GM21381 (cell line): ENCODE measurements around the gene FBXL5.

Experiments
- ATAC-seq: cut with Tn5 transposase; IDR thresholded peaks from one replicate; pipeline ENCODE4 v1.9.1; 2021; ENCODE audit warnings: mild to moderate bottlenecking, moderate library complexity; ENCODE audit not compliant: unreplicated experiment

Gene FBXL5

DNA sequence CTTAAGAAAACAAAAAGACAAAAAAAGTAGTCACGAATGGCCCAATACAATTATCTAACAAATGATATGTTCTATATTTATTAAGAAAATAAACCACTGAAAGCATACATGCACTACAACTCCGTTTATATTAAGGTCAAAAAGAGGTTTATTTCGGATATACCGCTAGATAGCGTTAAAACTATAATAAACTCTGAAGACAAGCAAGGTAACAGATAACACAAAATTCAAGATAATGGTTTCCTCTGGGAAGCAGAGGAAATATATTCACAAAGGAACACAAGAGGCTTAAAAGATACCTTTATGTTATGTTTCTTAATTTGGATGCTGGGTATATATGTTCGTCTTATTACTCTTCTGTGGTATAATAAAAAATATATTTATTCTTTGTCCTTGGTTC is 21.7 kb upstream of the FBXL5 start:
- no peak for ATAC-seq

DNA sequence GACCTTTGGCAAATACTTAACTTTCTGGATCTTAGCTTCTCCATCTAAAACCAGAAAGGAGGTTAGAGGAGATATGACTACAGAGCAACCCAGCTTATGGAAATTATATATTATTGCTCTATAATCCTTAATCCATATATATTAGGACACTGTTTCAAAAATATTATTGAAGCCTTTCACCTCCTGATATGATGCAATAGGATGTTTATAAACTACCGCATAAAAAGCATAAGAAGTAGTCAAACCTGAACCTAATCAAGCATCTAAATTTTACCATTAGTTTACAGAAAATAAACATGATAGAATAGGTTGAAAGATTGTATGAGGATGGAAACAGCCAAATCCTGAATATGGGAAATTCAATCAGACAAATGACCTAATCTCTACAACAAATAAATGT is 20.9 kb upstream of the FBXL5 start:
- ATAC-seq = no peak

GRCh38 chr4:15675356-15675755 is 20.2 kb upstream of the FBXL5 start:
- ATAC-seq = no peak

GRCh38 chr4:15674926-15675325 is 19.8 kb upstream of the FBXL5 start:
- no peak for ATAC-seq

DNA sequence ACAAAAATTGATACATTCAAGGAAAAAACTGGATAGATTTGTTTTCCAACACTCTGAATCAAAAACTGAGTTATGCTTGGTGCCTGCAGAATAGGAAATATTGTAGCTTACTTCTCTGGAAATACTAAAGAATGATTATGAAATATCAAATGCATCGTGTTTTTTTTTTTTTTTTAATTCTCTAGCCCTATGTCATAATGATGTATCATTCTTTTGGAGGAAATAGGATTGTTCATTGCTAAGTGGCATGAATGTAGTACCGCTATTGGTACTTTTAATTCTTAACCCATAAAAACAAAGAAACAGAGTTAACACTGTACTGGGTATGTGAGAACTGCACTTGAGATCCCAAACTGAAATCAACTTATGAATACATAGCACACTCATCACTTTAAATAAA is 18.9 kb upstream of the FBXL5 start:
- no peak for ATAC-seq

DNA sequence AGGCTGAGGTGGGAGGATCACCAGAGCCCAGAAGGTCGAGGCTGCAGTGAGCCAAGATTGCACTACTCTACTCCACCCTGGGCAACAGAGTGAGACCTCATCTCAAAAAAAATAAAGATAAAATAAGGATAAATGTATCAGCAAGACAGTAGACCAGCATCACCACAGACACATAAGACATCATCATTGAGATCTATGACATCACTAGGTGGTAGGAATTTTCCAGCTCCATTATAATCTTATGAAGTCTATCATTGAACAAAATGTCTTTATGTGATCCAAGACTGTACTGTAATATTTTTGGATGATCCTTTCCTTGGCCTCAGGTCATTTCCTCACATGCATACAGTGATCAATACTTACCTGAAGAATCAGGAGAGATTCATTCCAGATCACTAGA is 18.2 kb upstream of the FBXL5 start:
- ATAC-seq = no peak

DNA sequence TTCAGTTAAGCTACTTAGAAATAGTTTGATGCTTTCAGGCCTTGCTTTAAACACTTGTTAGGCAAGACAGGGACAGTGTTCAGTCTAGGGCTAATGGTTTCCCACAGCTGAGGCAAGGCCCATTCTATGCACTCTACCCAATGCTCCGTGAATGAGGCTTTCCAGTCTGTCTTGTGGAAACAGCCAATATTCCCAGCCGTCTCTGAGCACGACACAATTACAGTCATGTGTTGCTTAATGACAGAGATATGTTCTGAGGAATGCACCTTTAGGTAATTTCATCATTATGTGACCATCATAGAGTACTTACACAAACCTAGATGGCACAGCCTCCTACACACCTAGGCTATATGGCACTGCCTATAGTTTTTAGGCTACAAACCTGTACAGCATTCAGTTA is 16.9 kb upstream of the FBXL5 start:
- ATAC-seq = no peak

GRCh38 chr4:15670576-15670975 is 15.4 kb upstream of the FBXL5 start:
- no peak for ATAC-seq

- ATAC-seq = no peak
These were observed 13.6 kb upstream of the FBXL5 start for GRCh38 chr4:15668566-15669435.

- ATAC-seq = no peak
These were observed 11.8 kb upstream of the FBXL5 start for GRCh38 chr4:15667006-15667405.

- no peak for ATAC-seq
These were observed 10.7 kb upstream of the FBXL5 start for GRCh38 chr4:15665753-15666365.

- ATAC-seq = no peak
These were observed 4.8 kb upstream of the FBXL5 start for GRCh38 chr4:15659768-15660570.

DNA sequence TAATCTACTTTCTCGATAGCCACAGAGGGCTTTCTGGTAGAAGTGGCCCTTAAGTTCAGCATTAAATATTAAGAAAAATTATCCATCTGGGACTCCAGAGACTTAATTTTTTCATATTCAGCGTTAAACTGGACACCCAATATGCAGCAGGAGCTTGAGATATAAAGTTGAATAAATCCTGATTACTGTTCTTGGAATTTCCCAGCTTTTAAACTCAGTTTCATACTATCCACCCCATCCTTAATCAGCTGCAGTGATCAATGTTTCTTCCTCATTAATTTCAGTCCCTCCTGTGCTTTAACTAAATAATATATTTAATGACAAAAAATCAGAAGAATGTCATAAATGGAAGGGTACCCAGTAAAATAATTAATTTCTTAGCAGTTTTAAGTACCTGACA is 3.6 kb upstream of the FBXL5 start:
- no peak for ATAC-seq

GRCh38 chr4:15658136-15658770 is 3.1 kb upstream of the FBXL5 start:
- ATAC-seq = no peak

GRCh38 chr4:15657366-15657765 is 2.2 kb upstream of the FBXL5 start:
- no peak for ATAC-seq

DNA sequence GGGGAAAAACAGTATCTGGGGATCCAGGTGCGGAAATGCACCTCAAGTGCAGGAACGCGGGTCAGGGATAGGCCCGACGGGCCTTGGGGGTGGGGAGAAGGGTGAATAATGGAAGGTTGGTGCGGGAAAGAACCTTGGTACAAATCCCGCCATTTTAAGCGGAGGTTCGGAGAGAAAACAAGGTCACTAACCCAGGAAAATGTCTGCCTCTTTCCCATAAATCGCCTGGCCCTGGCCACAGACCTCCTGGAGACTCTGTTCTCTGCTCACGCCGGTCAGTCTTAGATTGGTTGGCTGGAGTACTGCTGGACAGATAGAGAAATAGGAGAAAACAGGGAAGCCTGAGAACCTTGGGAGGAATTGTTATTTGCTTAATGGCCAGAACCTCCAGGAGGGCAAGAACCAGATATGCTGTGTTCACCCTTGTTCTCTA is 897 bp upstream of the FBXL5 start:
- ATAC-seq = no peak

GRCh38 chr4:15654593-15655222 is 449 bp downstream of the FBXL5 start:
- ATAC-seq = peak; percentile 43

DNA sequence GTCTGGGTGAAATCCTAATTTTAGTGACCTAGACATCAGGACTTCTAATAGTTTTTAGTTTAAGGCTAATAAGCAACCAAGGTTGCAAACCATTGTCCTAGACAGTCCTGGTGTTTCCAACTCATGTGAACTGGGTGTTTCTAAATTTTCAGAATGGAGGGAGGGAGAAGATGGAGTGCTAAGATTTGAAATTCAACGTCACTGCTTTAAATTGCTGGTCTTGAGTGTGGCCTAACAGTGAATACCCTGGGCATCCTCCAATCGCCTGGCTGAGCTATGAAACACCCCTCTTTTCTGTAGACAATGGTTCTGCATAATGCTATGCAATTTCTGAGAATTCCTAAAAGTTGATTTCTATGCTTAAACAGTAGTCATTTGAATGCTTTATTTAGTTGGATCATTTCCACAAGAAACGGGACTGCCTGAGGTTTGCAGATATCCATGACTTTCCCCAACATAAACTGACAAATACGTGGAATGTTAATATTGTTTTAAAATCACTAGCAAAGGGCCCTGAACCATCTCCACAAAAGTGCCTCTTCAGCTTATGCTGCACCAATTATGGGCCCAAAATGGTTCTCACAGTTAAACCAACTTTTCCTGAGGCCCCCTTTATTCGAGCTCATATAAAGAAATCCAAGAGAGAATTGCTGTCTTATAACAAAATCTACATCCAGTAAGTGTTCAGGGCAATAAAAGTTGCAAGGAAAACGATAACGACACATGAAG is 1.1 kb downstream of the FBXL5 start:
- ATAC-seq = peak; percentile 12

DNA sequence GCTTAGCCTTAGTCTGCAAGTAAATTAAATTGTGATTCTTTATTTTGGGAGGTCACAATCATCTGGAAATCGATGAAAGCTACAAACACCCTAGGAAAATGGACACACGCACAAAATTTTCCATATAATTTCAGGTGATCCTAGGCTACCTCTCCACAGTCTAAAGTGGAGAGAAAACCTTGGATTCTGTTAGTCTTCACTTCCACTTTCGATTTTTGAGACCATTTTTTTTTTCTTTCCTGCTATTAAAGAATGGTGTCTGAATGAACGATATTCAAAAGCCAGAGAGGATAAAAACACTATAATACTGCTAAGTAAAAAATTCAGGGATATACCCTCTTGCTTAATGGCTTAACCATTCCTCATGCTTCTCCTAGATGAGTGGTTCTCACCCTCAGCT is 1.7 kb downstream of the FBXL5 start:
- no peak for ATAC-seq

DNA sequence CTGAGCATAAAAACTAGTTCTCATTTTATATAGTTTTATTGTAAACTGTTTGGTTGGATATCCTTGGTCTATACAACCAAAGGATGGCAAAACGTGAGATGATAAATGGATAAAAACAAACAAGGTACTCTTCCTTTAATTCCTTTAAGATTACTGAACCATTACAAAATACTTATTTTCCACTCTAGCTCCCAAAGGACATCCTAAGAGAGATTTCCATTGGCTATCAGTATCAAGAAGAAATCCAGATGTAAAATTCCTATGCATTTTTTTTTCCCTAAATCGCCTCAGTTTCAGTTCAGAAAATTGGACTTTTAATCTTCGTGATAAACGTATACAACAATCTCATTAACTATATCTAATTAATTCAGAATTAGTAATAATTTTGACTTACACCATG is 2.3 kb downstream of the FBXL5 start:
- no peak for ATAC-seq
